Measurements from ENCODE around the gene RGS6.

GRCh38 chr14:72539661-72540315 lies 607.6 kb downstream of the RGS6 start:
- no peak for TF ChIP-seq PKNOX1 (IDR thresholded peaks at IDR 0.05)
- no peak for TF ChIP-seq FOXM1 (IDR thresholded peaks at IDR 0.05; ENCODE audit: borderline replicate concordance)
